ENCODE data around the gene RARB.

The RARB gene

GRCh38 chr3:25448750-25449692 is 21.0 kb downstream of the RARB start:
- Histone ChIP-seq H3K79me2 (ENCODE audit: low read length) (no peaks in the 10 kb centered on the region), H4K20me1 (ENCODE audit: insufficient read depth, low read length) (no peaks in the 10 kb centered on the region), H3K27ac (ENCODE audit: low read length) (no peak overlapping the region), H3K9me3 (ENCODE audit: insufficient read depth, low read length) (no peaks in the 10 kb centered on the region), H3K4me3 (ENCODE audit: low read length) (no peak overlapping the region), H2AFZ (ENCODE audit: low read depth, low read length) (no peak overlapping the region), H3K4me2 (ENCODE audit: low read length) (no peak overlapping the region), H3K27me3 (ENCODE audit: low read depth, low read length) (peaks cover 3% of the 10 kb centered on the region; the same call in 1 of the 2 replicates), H3K4me1 (ENCODE audit: low read length) (no peaks in the 10 kb centered on the region), H3K36me3 (replicated peaks; ENCODE audit: low read depth, low read length) (no peaks in the 10 kb centered on the region), H3K9ac (ENCODE audit: low read length) (no peak overlapping the region)
- TF ChIP-seq EZH2phosphoT487 (IDR thresholded peaks at IDR 0.05; ENCODE audit: low read depth), result no peak
- TF ChIP-seq CTCF (IDR thresholded peaks at IDR 0.05; ENCODE audit: low read depth, low read length), result no peak

- H3K79me2 ChIP-seq (ENCODE audit: low read length), result no peaks in the 10 kb centered on the region
- peaks cover 6% of the 10 kb centered on the region; the same call in 1 of the 2 replicates for H3K27me3 ChIP-seq (ENCODE audit: low read depth, low read length)
- no peak overlapping the region for H3K27ac ChIP-seq (ENCODE audit: low read length)
- no peaks in the 10 kb centered on the region for H4K20me1 ChIP-seq (ENCODE audit: insufficient read depth, low read length)
- no peaks in the 10 kb centered on the region for H3K36me3 ChIP-seq (replicated peaks; ENCODE audit: low read depth, low read length)
- H3K4me2 ChIP-seq (ENCODE audit: low read length), result no peak overlapping the region
- no peaks in the 10 kb centered on the region for H3K4me1 ChIP-seq (ENCODE audit: low read length)
- no peak for TF ChIP-seq CTCF (IDR thresholded peaks at IDR 0.05; ENCODE audit: low read depth, low read length)
- no peak for TF ChIP-seq EZH2phosphoT487 (IDR thresholded peaks at IDR 0.05; ENCODE audit: low read depth)
- no peaks in the 10 kb centered on the region for H3K9me3 ChIP-seq (ENCODE audit: insufficient read depth, low read length)
- H3K9ac ChIP-seq (ENCODE audit: low read length), result no peak overlapping the region
- H3K4me3 ChIP-seq (ENCODE audit: low read length), result no peak overlapping the region
- no peak overlapping the region for H2AFZ ChIP-seq (ENCODE audit: low read depth, low read length)
Measured at GRCh38 chr3:25449857-25450256, 21.8 kb downstream of the RARB start.

GRCh38 chr3:25452192-25452591 is 24.1 kb downstream of the RARB start:
- H3K27me3 ChIP-seq (ENCODE audit: low read depth, low read length), result peaks cover 13% of the 10 kb centered on the region; the same call in 1 of the 2 replicates
- no peaks in the 10 kb centered on the region for H3K79me2 ChIP-seq (ENCODE audit: low read length)
- H3K36me3 ChIP-seq (replicated peaks; ENCODE audit: low read depth, low read length), result no peaks in the 10 kb centered on the region
- H3K27ac ChIP-seq (ENCODE audit: low read length), result no peak overlapping the region
- H3K4me3 ChIP-seq (ENCODE audit: low read length), result no peak overlapping the region
- no peak overlapping the region for H3K9ac ChIP-seq (ENCODE audit: low read length)
- H4K20me1 ChIP-seq (ENCODE audit: insufficient read depth, low read length), result no peaks in the 10 kb centered on the region
- H3K4me2 ChIP-seq (ENCODE audit: low read length), result no peak overlapping the region
- TF ChIP-seq CTCF (IDR thresholded peaks at IDR 0.05; ENCODE audit: low read depth, low read length) (no peak), EZH2phosphoT487 (IDR thresholded peaks at IDR 0.05; ENCODE audit: low read depth) (no peak)
- no peak overlapping the region for H2AFZ ChIP-seq (ENCODE audit: low read depth, low read length)
- H3K9me3 ChIP-seq (ENCODE audit: insufficient read depth, low read length), result no peaks in the 10 kb centered on the region
- H3K4me1 ChIP-seq (ENCODE audit: low read length), result no peaks in the 10 kb centered on the region

- no peaks in the 10 kb centered on the region for H3K9me3 ChIP-seq (ENCODE audit: insufficient read depth, low read length)
- peaks cover 13% of the 10 kb centered on the region; the same call in 1 of the 2 replicates for H3K27me3 ChIP-seq (ENCODE audit: low read depth, low read length)
- H3K79me2 ChIP-seq (ENCODE audit: low read length), result no peaks in the 10 kb centered on the region
- TF ChIP-seq EZH2phosphoT487 (IDR thresholded peaks at IDR 0.05; ENCODE audit: low read depth), result no peak
- TF ChIP-seq CTCF (IDR thresholded peaks at IDR 0.05; ENCODE audit: low read depth, low read length), result no peak
- H2AFZ ChIP-seq (ENCODE audit: low read depth, low read length), result no peak overlapping the region
- no peak overlapping the region for H3K4me2 ChIP-seq (ENCODE audit: low read length)
- H3K9ac ChIP-seq (ENCODE audit: low read length), result no peak overlapping the region
- no peak overlapping the region for H3K27ac ChIP-seq (ENCODE audit: low read length)
- H3K4me3 ChIP-seq (ENCODE audit: low read length), result no peak overlapping the region
- H4K20me1 ChIP-seq (ENCODE audit: insufficient read depth, low read length), result no peaks in the 10 kb centered on the region
- H3K36me3 ChIP-seq (replicated peaks; ENCODE audit: low read depth, low read length), result no peaks in the 10 kb centered on the region
- H3K4me1 ChIP-seq (ENCODE audit: low read length), result no peaks in the 10 kb centered on the region
Measured at GRCh38 chr3:25452740-25453139, 24.7 kb downstream of the RARB start.
